NCI-H1694 treated with DMSO at 0.1 percent for 48 hours (cell line): ENCODE measurements around the gene GPATCH2L.

Source experiments
- DNase-seq: peaks from one replicate; lab custom pipeline; 2025; lab: John Stamatoyannopoulos, UW

GPATCH2L gene

GRCh38 chr14:76196980-76197695 lies 45.4 kb downstream of the GPATCH2L start:
- DNase-seq: no peak

GRCh38 chr14:76201162-76201561 lies 49.4 kb downstream of the GPATCH2L start:
- no peak for DNase-seq

GRCh38 chr14:76203086-76204001 lies 51.6 kb downstream of the GPATCH2L start:
- DNase-seq: no peak

- DNase-seq: no peak
Observed at GRCh38 chr14:76204461-76205230, 52.9 kb downstream of the GPATCH2L start.

- no peak for DNase-seq
Observed at GRCh38 chr14:76205708-76206107, 54.0 kb downstream of the GPATCH2L start.

GRCh38 chr14:76208340-76208739 lies 56.6 kb downstream of the GPATCH2L start:
- DNase-seq: no peak

- DNase-seq: no peak
Observed at GRCh38 chr14:76212242-76212641, 60.5 kb downstream of the GPATCH2L start.

- DNase-seq: no peak
Observed at GRCh38 chr14:76217179-76217578, 65.5 kb downstream of the GPATCH2L start.

- no peak for DNase-seq
Observed at GRCh38 chr14:76218662-76219061, 66.9 kb downstream of the GPATCH2L start.

GRCh38 chr14:76219873-76220272 lies 68.2 kb downstream of the GPATCH2L start:
- no peak for DNase-seq

- no peak for DNase-seq
Observed at GRCh38 chr14:76227450-76228050, 75.8 kb downstream of the GPATCH2L start.

- DNase-seq: no peak
Observed at GRCh38 chr14:76228138-76228537, 76.4 kb downstream of the GPATCH2L start.

GRCh38 chr14:76232800-76233199 lies 81.1 kb downstream of the GPATCH2L start:
- DNase-seq: no peak

- no peak for DNase-seq
Observed at GRCh38 chr14:76235628-76236027, 83.9 kb downstream of the GPATCH2L start.

GRCh38 chr14:76236172-76237130 lies 84.7 kb downstream of the GPATCH2L start:
- DNase-seq: no peak

- DNase-seq: no peak
Observed at GRCh38 chr14:76237349-76237990, 85.7 kb downstream of the GPATCH2L start.

- DNase-seq: no peak
Observed at GRCh38 chr14:76245097-76245496, 93.4 kb downstream of the GPATCH2L start.

- no peak for DNase-seq
Observed at GRCh38 chr14:76250302-76250701, 98.6 kb downstream of the GPATCH2L start.

GRCh38 chr14:76252471-76252870 lies 100.7 kb downstream of the GPATCH2L start:
- DNase-seq: no peak

GRCh38 chr14:76253111-76253510 lies 101.4 kb downstream of the GPATCH2L start:
- no peak for DNase-seq
